OCI-LY1 (cell line): ENCODE measurements around the gene KCNH6.

Source experiments
- CTCF ChIP-seq: fragments of 200-600 bp; sonication (generic), shearing (Covaris generic); IDR thresholded peaks from 2 replicates; pipeline ENCODE4 v1.5.1; 2017; ENCODE audit warnings: mild to moderate bottlenecking, antibody characterized with exemption, low read length, moderate library complexity, mixed read lengths
- EZH2 ChIP-seq: fragments of 200-600 bp; sonication (generic), shearing (Covaris generic); IDR thresholded peaks from 2 replicates; pipeline ENCODE4 v1.8.0; 2017; ENCODE audit warnings: borderline replicate concordance, mixed run types, mild to moderate bottlenecking, antibody characterized with exemption, low read length, moderate library complexity, mixed read lengths

- TF ChIP-seq EZH2 (no peak), CTCF (no peak)
Observed at GRCh38 chr17:63491413-63491812, 31.7 kb upstream of the KCNH6 start.
